Measurements from ENCODE around the gene CHST7. TPM values are rescaled to one million over a fixed set of nuclear protein-coding genes. Genes with fewer than 3 reads are reported as not detected.

Gene CHST7
- total and polyA plus RNA-seq, 2 experiments from 2014 or later: 5.6 to 7.8 TPM

DNA sequence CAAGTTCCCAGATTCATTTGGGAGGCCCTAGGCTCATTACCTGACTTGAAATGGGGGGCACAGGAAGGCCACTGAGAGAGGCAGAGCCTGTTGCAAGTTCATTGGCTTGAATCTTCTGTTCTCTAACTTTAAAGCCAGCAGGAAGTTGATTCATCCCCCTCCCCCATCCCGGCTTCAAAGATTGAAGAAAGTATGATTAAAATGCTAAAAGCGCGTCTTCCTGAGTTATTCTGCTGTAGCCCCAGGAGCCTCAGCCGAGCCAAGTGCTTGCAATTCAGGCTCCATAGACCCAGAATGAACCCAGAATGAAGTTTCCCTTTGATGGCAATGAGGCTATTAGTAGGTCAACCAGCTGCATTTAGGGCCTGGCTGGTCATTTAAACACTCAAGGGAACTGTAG, 14.7 kb downstream of the CHST7 start:
- Histone ChIP-seq H3K9me3 (ENCODE audit: low read depth) (no peaks in the 10 kb centered on the region), H3K4me2 (no peak overlapping the region), H4K20me1 (ENCODE audit: insufficient read depth, poor library complexity, severe bottlenecking) (no peaks in the 10 kb centered on the region), H3K9me2 (replicated peaks; ENCODE audit: insufficient read depth) (no peaks in the 10 kb centered on the region), H3K36me3 (replicated peaks; ENCODE audit: insufficient read depth, low read depth) (no peaks in the 10 kb centered on the region), H3K27me3 (no peaks in the 10 kb centered on the region), H3K79me2 (no peaks in the 10 kb centered on the region), H2AFZ (no peak overlapping the region), H3K4me3 (no peak overlapping the region), H3K27ac (no peak overlapping the region), H3K4me1 (ENCODE audit: insufficient read depth) (no peaks in the 10 kb centered on the region)
- TF ChIP-seq EZH2phosphoT487 (IDR thresholded peaks at IDR 0.05; ENCODE audit: low read depth, severe bottlenecking, unreplicated experiment): no peak
- TF ChIP-seq, protein P1, sequence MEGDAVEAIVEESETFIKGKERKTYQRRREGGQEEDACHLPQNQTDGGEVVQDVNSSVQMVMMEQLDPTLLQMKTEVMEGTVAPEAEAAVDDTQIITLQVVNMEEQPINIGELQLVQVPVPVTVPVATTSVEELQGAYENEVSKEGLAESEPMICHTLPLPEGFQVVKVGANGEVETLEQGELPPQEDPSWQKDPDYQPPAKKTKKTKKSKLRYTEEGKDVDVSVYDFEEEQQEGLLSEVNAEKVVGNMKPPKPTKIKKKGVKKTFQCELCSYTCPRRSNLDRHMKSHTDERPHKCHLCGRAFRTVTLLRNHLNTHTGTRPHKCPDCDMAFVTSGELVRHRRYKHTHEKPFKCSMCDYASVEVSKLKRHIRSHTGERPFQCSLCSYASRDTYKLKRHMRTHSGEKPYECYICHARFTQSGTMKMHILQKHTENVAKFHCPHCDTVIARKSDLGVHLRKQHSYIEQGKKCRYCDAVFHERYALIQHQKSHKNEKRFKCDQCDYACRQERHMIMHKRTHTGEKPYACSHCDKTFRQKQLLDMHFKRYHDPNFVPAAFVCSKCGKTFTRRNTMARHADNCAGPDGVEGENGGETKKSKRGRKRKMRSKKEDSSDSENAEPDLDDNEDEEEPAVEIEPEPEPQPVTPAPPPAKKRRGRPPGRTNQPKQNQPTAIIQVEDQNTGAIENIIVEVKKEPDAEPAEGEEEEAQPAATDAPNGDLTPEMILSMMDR (IDR thresholded peaks at IDR 0.05; ENCODE audit: poor library complexity): no peak
- WGBS (ENCODE audit: low lambda C conversion rate, missing lambda C conversion rate): 79% methylated on average over 4 of the region's 4 CpGs
- DNase-seq (ENCODE audit: low spot score): no peak

DNA sequence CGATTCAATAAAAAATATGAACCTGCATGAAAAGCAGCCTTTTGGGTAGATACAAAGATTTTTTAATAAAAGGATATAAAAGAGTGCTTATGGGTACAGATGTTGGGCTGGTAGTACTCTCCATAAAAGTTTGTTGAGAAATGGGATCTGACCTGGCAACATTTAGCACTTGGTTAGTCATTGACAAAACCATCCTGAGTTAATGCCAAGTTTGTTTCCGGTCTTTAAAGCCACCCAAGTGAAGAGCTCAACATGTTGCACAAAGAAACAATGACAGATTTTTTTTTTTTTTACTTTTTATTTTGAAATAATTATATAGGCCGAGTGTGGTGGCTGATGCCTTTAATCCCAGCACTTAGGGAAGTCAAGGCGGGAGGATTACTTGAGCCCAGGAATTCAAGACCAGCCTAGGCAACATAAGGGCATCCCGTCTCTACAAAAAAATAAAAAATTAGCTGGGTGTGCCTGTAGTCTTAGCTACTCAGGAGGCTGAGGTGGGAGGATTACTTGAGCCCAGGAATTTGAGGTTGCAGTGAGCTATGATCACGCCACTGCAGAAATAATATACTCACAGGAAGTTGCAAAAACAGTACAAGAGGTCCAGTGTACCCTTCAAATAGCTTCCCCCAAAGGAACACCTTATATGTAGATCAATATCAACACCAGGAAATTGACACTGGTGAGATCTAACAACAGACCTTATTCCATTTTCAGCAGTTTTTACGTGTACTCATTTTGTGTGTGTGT, 16.6 kb downstream of the CHST7 start:
- H3K36me3 ChIP-seq (replicated peaks; ENCODE audit: insufficient read depth, low read depth): no peaks in the 10 kb centered on the region
- H3K4me2 ChIP-seq: no peak overlapping the region
- TF ChIP-seq EZH2 (IDR thresholded peaks at IDR 0.05; ENCODE audit: borderline replicate concordance) (no peak), EZH2phosphoT487 (IDR thresholded peaks at IDR 0.05; ENCODE audit: low read depth, severe bottlenecking, unreplicated experiment) (no peak)
- TF ChIP-seq, protein P1 (IDR thresholded peaks at IDR 0.05; ENCODE audit: poor library complexity): no peak
- no peak overlapping the region for H2AFZ ChIP-seq
- DNase-seq (ENCODE audit: low spot score): no peak
- WGBS (ENCODE audit: low lambda C conversion rate, missing lambda C conversion rate): 75% methylated on average over 7 of the region's 7 CpGs
- H3K9me2 ChIP-seq (replicated peaks; ENCODE audit: insufficient read depth): no peaks in the 10 kb centered on the region
- H3K27me3 ChIP-seq: no peaks in the 10 kb centered on the region
- H4K20me1 ChIP-seq (ENCODE audit: insufficient read depth, poor library complexity, severe bottlenecking): no peaks in the 10 kb centered on the region
- H3K27ac ChIP-seq: no peak overlapping the region
- no peaks in the 10 kb centered on the region for H3K79me2 ChIP-seq
- H3K4me3 ChIP-seq: no peak overlapping the region
- H3K9me3 ChIP-seq (ENCODE audit: low read depth): no peaks in the 10 kb centered on the region
- H3K4me1 ChIP-seq (ENCODE audit: insufficient read depth): no peaks in the 10 kb centered on the region

DNA sequence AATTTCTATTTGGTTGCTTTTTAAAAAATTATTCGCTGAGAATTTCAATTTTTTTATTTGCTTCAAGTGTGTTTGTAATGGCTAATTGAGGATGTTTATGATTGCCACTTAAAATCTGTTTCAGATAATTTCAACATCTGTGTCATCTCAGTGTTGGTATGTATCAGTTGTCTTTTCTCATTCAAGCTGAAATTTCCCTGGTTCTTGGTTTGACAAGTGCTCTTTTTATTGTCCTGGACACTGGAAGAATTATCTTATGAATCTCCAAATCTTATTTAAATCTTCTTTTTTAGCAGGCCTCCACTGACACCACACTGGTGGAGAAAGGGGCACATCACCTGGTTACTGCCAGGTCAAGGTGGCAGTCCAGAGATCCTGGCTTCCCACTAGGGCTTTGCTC, 21.5 kb downstream of the CHST7 start:
- no peak for DNase-seq (ENCODE audit: low spot score)
- H2AFZ ChIP-seq: no peak overlapping the region
- H3K79me2 ChIP-seq: no peaks in the 10 kb centered on the region
- no peaks in the 10 kb centered on the region for H3K4me1 ChIP-seq (ENCODE audit: insufficient read depth)
- no peaks in the 10 kb centered on the region for H3K9me3 ChIP-seq (ENCODE audit: low read depth)
- TF ChIP-seq EZH2 (IDR thresholded peaks at IDR 0.05; ENCODE audit: borderline replicate concordance) (no peak), EZH2phosphoT487 (IDR thresholded peaks at IDR 0.05; ENCODE audit: low read depth, severe bottlenecking, unreplicated experiment) (no peak)
- TF ChIP-seq, protein P1 (IDR thresholded peaks at IDR 0.05; ENCODE audit: poor library complexity): no peak
- no peak overlapping the region for H3K4me3 ChIP-seq
- WGBS (ENCODE audit: low lambda C conversion rate, missing lambda C conversion rate): 69% methylated on average over 1 of the region's 1 CpG
- no peaks in the 10 kb centered on the region for H4K20me1 ChIP-seq (ENCODE audit: insufficient read depth, poor library complexity, severe bottlenecking)
- H3K27me3 ChIP-seq: no peaks in the 10 kb centered on the region
- H3K36me3 ChIP-seq (replicated peaks; ENCODE audit: insufficient read depth, low read depth): no peaks in the 10 kb centered on the region
- no peak overlapping the region for H3K4me2 ChIP-seq
- H3K9me2 ChIP-seq (replicated peaks; ENCODE audit: insufficient read depth): no peaks in the 10 kb centered on the region
- no peak overlapping the region for H3K27ac ChIP-seq

Measured in hepatocyte (in vitro differentiated cells).